GM12878 (cell line): ENCODE data around the gene FMNL2. TPM values are rescaled to one million over a fixed set of nuclear protein-coding genes. Genes with fewer than 3 reads are reported as not detected.

Experiments
- ATAC-seq: fragments of 200-7000 bp; cut with Tn5 transposase; 3 replicates; pipeline ENCODE4 v1.9.1; 2020; ENCODE audit warnings: mild to moderate bottlenecking, moderate library complexity
- BruUV-seq: library from RNA; stranded (reverse); fragments of 400-500 nt; replicated peaks from 2 replicates; lab custom pipeline; 2021; lab: Mats Ljungman, UMichigan
- CTCF ChIA-PET: fragments of 300-600 bp; sonication (Branson Sonifier 250); formaldehyde crosslinking; extraction: SDS; loops from one replicate; lab custom pipeline; 2021; ENCODE audit warnings: inconsistent platforms; lab: Yijun Ruan, JAX
- POLR2A ChIA-PET: fragments of 350-600 bp; formaldehyde crosslinking; extraction: SDS; loops from one replicate; lab custom pipeline; 2021; ENCODE audit warnings: inconsistent platforms; lab: Charles Lee
- RAD21 ChIA-PET: fragments of 300-600 bp; sonication (Branson Sonifier 250); formaldehyde crosslinking; loops from one replicate; lab custom pipeline; 2023; ENCODE audit warnings: antibody characterized with exemption; ENCODE audit not compliant: unreplicated experiment; lab: Charles Lee
- SMC1A ChIA-PET: fragments of 300-600 bp; sonication (Branson Sonifier 250); formaldehyde crosslinking; loops from one replicate; lab custom pipeline; 2023; ENCODE audit not compliant: unreplicated experiment, uncharacterized antibody; lab: Charles Lee
- DNase-seq: peaks from one replicate; pipeline ENCODE4 v3.0.0-alpha.2; 2011; ENCODE audit warnings: low read depth, low spot score
- FAIRE-seq: peaks from 3 replicates; lab custom pipeline; 2011; peaks lifted over from hg19 to GRCh38; lab: Jason Lieb, UNC
- H2AFZ ChIP-seq: 2 replicates; pipeline ENCODE4 v1.6.0; 2011; ENCODE audit warnings: low read depth, low read length, control low read depth; ENCODE audit not compliant: control insufficient read depth
- H3K27ac ChIP-seq: 2 replicates; pipeline ENCODE4 v1.5.1; 2011; ENCODE audit warnings: control low read depth; ENCODE audit not compliant: control insufficient read depth, insufficient read depth
- H3K27me3 ChIP-seq, 2 experiments: replicated peaks in 1 of 2; 2 replicates each; pipeline versions ENCODE4 v1.6.0 to v1.6.1; 2011; ENCODE audit warnings: low read length in 1 of 2; ENCODE audit not compliant: control insufficient read depth in 2 of 2, insufficient read depth in 2 of 2
- H3K36me3 ChIP-seq, 2 experiments: 2 replicates each; pipeline ENCODE4 v1.5.1; 2011; ENCODE audit warnings: low read length in 1 of 2; ENCODE audit not compliant: control insufficient read depth in 2 of 2, insufficient read depth in 2 of 2
- H3K4me1 ChIP-seq: 2 replicates; pipeline ENCODE4 v1.6.1; 2011; ENCODE audit warnings: mild to moderate bottlenecking, low read length, moderate library complexity, mixed read lengths; ENCODE audit not compliant: control insufficient read depth, insufficient read depth
- H3K4me2 ChIP-seq: 2 replicates; pipeline ENCODE4 v1.6.0; 2011; ENCODE audit warnings: control low read depth; ENCODE audit not compliant: control insufficient read depth, insufficient read depth
- H3K4me3 ChIP-seq: fragments of 200-600 bp; sonication (generic); 2 replicates; pipeline ENCODE4 v1.5.1; 2016
- H3K79me2 ChIP-seq: 2 replicates; pipeline ENCODE4 v1.6.0; 2011; ENCODE audit warnings: low read length; ENCODE audit not compliant: control insufficient read depth, insufficient read depth
- H3K9ac ChIP-seq: 2 replicates; pipeline ENCODE4 v1.8.0; 2011; ENCODE audit warnings: low read length, control low read depth, mixed read lengths; ENCODE audit not compliant: control insufficient read depth, insufficient read depth
- H3K9me3 ChIP-seq: replicated peaks from 3 replicates; pipeline ENCODE4 v1.5.1; 2011; ENCODE audit warnings: mild to moderate bottlenecking, low read length; ENCODE audit not compliant: control insufficient read depth, insufficient read depth
- H4K20me1 ChIP-seq: 2 replicates; pipeline ENCODE4 v1.6.0; 2011; ENCODE audit not compliant: control insufficient read depth, insufficient read depth
- CBX3 ChIP-seq: fragments of 200-600 bp; sonication (generic); IDR thresholded peaks from 2 replicates; pipeline ENCODE4 v1.6.1; 2016; ENCODE audit warnings: low read depth, borderline replicate concordance
- IKZF2 ChIP-seq, 2 experiments: fragments of 450-650 bp; IDR thresholded peaks; 2 replicates each; pipeline ENCODE4 v1.6.1; 2017; ENCODE audit warnings: mild to moderate bottlenecking in 2 of 2, moderate library complexity in 2 of 2
- MTA2 ChIP-seq: fragments of 450-650 bp; IDR thresholded peaks from 2 replicates; pipeline ENCODE4 v1.6.1; 2016; ENCODE audit warnings: low read depth, mild to moderate bottlenecking, moderate library complexity
- SPI1 ChIP-seq: IDR thresholded peaks from 2 replicates; pipeline ENCODE4 v1.6.1; 2011; ENCODE audit warnings: low read depth, mild to moderate bottlenecking, low read length, moderate library complexity, borderline replicate concordance; ENCODE audit not compliant: insufficient read depth
- WRNIP1 ChIP-seq: IDR thresholded peaks from 2 replicates; pipeline ENCODE4 v1.6.1; 2011; ENCODE audit warnings: low read depth, low read length, improper control_type of control experiment, borderline replicate concordance
- WGBS: methylation state at CpG from one replicate; pipeline ENCODE4 v1.1.6; 2016; ENCODE audit warnings: low lambda C conversion rate; ENCODE audit not compliant: insufficient replicate concordance, insufficient coverage; ENCODE audit errors: missing lambda C conversion rate; 5-methylcytosine and 5-hydroxymethylcytosine counted together
- in situ Hi-C: fragments of 300-500 bp; cut with MboI; formaldehyde crosslinking; loops from 9 replicates; pipeline ENCODE4 v1.14.3; 2018; ENCODE audit warnings: mixed read lengths
- intact Hi-C: fragments of 100-400 bp; cut with micrococcal nuclease; formaldehyde crosslinking; loops from one replicate; pipeline ENCODE4 v1.14.2; 2022; ENCODE audit not compliant: unreplicated experiment
- polyA plus RNA-seq, 11 experiments: library from polyadenylated mRNA; depleted of rRNA in 4 of 11; unstranded in 6 of 11; stranded (reverse) in 5 of 11; fragments of >200 nt; fragmentation: Nextera tagmentation in 4 of 11; fragmentation: Illumina TruSeq in 1 of 11; extraction: Ambion mirVana in 4 of 11; extraction: Trizol in 1 of 11; gene quantifications; 1 replicate in 1 of 11; 2 replicates in 10 of 11; pipeline versions ENCODE4 v1.2.1 to v1.2.3, GENCODE V29; 2011 to 2016; ENCODE audit warnings: inconsistent platforms in 2 of 11, missing spikeins in 2 of 11, low read depth in 1 of 11
- total RNA-seq, 4 experiments: library from RNA; depleted of rRNA in 3 of 4; stranded (reverse); fragments of >200 nt in 3 of 4; fragmentation: Illumina TruSeq in 1 of 4; extraction: Trizol in 1 of 4; gene quantifications; 2 replicates each; pipeline versions ENCODE4 v1.2.1 to v1.2.3, GENCODE V29; 2013 to 2021

FMNL2 gene
- total and polyA plus RNA-seq, 10 of the 15 experiments (the other 5 are each of a cell fraction or from before 2014, with no cell fraction given): 0.13 to 9.9 (median 0.35) TPM

- H3K79me2 ChIP-seq: peaks cover 2% of the 10 kb centered on the region; the same call in 1 of the 2 replicates
- FAIRE-seq (no peak), ATAC-seq (no peak), DNase-seq (no peak)
- H3K27me3 ChIP-seq: no peaks in the 10 kb centered on the region
- BruUV-seq: no TSS peak
- H3K27ac ChIP-seq: no peak overlapping the region
- H3K4me3 ChIP-seq: no peak overlapping the region
- H3K4me1 ChIP-seq: peaks cover 24% of the 10 kb centered on the region
- no peaks in the 10 kb centered on the region for H3K36me3 ChIP-seq
- no peak overlapping the region for H3K9ac ChIP-seq
- in situ Hi-C loops (no loop called here), intact Hi-C loops (loop anchor here (2.0 to 5.0 kb wide), 3 partner anchors 70 to 159 kb away; partner anchors contain the start of gene FMNL2)
- RAD21 ChIA-PET: interaction anchor here (0.5 to 2.3 kb wide), 6 partner anchors 9 to 135 kb away, joined by 3 to 10 read pairs (median 6); no protein-coding TSS in a partner anchor
- no peaks in the 10 kb centered on the region for H4K20me1 ChIP-seq
- H3K4me2 ChIP-seq: no peak overlapping the region
- no peaks in the 10 kb centered on the region; the same call in 2 of the 3 replicates for H3K9me3 ChIP-seq
- POLR2A ChIA-PET: interaction anchor here (1.1 to 1.9 kb wide), 2 partner anchors 10 kb away, joined by 4 to 9 read pairs; no protein-coding TSS in a partner anchor
- CTCF ChIA-PET: interaction anchor here (0.7 to 2.0 kb wide), 5 partner anchors 10 to 77 kb away, joined by 3 to 6 read pairs (median 4); no protein-coding TSS in a partner anchor
- SMC1A ChIA-PET: interaction anchor here (0.8 to 12.4 kb wide), 14 partner anchors 8 to 159 kb away, joined by 3 to 98 read pairs (median 6); no protein-coding TSS in a partner anchor
- 46% methylated on average over 3 of the region's 3 CpGs for WGBS
- TF ChIP-seq WRNIP1 (no peak), IKZF2 (IDR thresholded peaks at IDR 0.05) (peak in 1 of 2 experiments; percentile 24; a peak in 1 of 4 replicates), SPI1 (no peak), MTA2 (peak; percentile 76), CBX3 (no peak)
- H2AFZ ChIP-seq: no peak overlapping the region
Observed at GRCh38 chr2:152496371-152496770, 161.4 kb downstream of the FMNL2 start.
